DND-41 (cell line): ENCODE results near the gene FBXW12.

Experiments used
- CTCF ChIP-seq: IDR thresholded peaks from 2 replicates; pipeline ENCODE4 v1.5.1; 2012; ENCODE audit warnings: borderline replicate concordance, low read length, moderate library complexity, mild to moderate bottlenecking; ENCODE audit not compliant: poor library complexity, severe bottlenecking; ENCODE audit errors: extremely low read depth
- EZH2 ChIP-seq: IDR thresholded peaks from 3 replicates; pipeline ENCODE4 v1.6.1; 2012; ENCODE audit warnings: borderline replicate concordance, low read depth, mild to moderate bottlenecking, moderate library complexity, low read length, inconsistent platforms; ENCODE audit not compliant: severe bottlenecking

GRCh38 chr3:48370333-48370713, 1.7 kb upstream of the FBXW12 start:
- TF ChIP-seq EZH2: no peak
- no peak for TF ChIP-seq CTCF
